GM18498 (cell line): ENCODE measurements around the gene TACC3.

Source experiments
- ATAC-seq: cut with Tn5 transposase; IDR thresholded peaks from one replicate; pipeline ENCODE4 v1.9.1; 2021; ENCODE audit warnings: mild to moderate bottlenecking, moderate library complexity; ENCODE audit not compliant: unreplicated experiment

Gene TACC3

GRCh38 chr4:1758306-1759121, 37.2 kb downstream of the TACC3 start:
- no peak for ATAC-seq

- no peak for ATAC-seq
Observed at GRCh38 chr4:1759170-1759817, 38.0 kb downstream of the TACC3 start.

GRCh38 chr4:1759818-1760223, 38.5 kb downstream of the TACC3 start:
- no peak for ATAC-seq

GRCh38 chr4:1760521-1761071, 39.3 kb downstream of the TACC3 start:
- no peak for ATAC-seq

GRCh38 chr4:1761130-1761689, 39.9 kb downstream of the TACC3 start:
- ATAC-seq, result no peak

GRCh38 chr4:1762264-1763010, 41.1 kb downstream of the TACC3 start:
- no peak for ATAC-seq

GRCh38 chr4:1763070-1763549, 41.8 kb downstream of the TACC3 start:
- no peak for ATAC-seq

- no peak for ATAC-seq
Observed at GRCh38 chr4:1763550-1764080, 42.3 kb downstream of the TACC3 start.

GRCh38 chr4:1764670-1765069, 43.3 kb downstream of the TACC3 start:
- ATAC-seq, result no peak

GRCh38 chr4:1765409-1766072, 44.2 kb downstream of the TACC3 start:
- no peak for ATAC-seq

- no peak for ATAC-seq
Observed at GRCh38 chr4:1766106-1767060, 45.1 kb downstream of the TACC3 start.

- no peak for ATAC-seq
Observed at GRCh38 chr4:1767061-1767769, 45.9 kb downstream of the TACC3 start.

GRCh38 chr4:1767770-1768366, 46.5 kb downstream of the TACC3 start:
- no peak for ATAC-seq

- no peak for ATAC-seq
Observed at GRCh38 chr4:1768367-1769034, 47.2 kb downstream of the TACC3 start.

GRCh38 chr4:1769692-1770091, 48.4 kb downstream of the TACC3 start:
- no peak for ATAC-seq

GRCh38 chr4:1770245-1770644, 48.9 kb downstream of the TACC3 start:
- ATAC-seq, result no peak

GRCh38 chr4:1770791-1771231, 49.5 kb downstream of the TACC3 start:
- ATAC-seq, result no peak
